ACC112 (cell line): ENCODE data around the gene ADAMTSL4.

Experiments used
- H2AFZ ChIP-seq: fragments of 200-600 bp; sonication (generic); one replicate; pipeline ENCODE4 v1.6.0; 2017; ENCODE audit warnings: antibody characterized with exemption, low read length; ENCODE audit not compliant: unreplicated experiment
- H3K27ac ChIP-seq: fragments of 200-600 bp; sonication (generic); 2 replicates; pipeline ENCODE4 v1.5.1; 2014; ENCODE audit warnings: low read depth, mild to moderate bottlenecking, antibody characterized with exemption, low read length, moderate library complexity
- H3K27me3 ChIP-seq: fragments of 200-600 bp; sonication (generic); 2 replicates; pipeline ENCODE4 v1.6.1; 2014; ENCODE audit warnings: mild to moderate bottlenecking, antibody characterized with exemption, low read length, moderate library complexity, mixed read lengths; ENCODE audit not compliant: insufficient read depth
- H3K36me3 ChIP-seq: fragments of 200-600 bp; sonication (generic); 2 replicates; pipeline ENCODE4 v1.6.1; 2016; ENCODE audit warnings: mild to moderate bottlenecking, antibody characterized with exemption, low read length, moderate library complexity, mixed read lengths; ENCODE audit not compliant: insufficient read depth
- H3K4me1 ChIP-seq: fragments of 200-600 bp; sonication (generic); one replicate; pipeline ENCODE4 v1.6.1; 2016; ENCODE audit warnings: low read length, mixed read lengths; ENCODE audit not compliant: insufficient read depth, unreplicated experiment, control insufficient read depth
- H3K4me3 ChIP-seq: fragments of 200-600 bp; sonication (generic); 2 replicates; pipeline ENCODE4 v1.5.1; 2014; ENCODE audit warnings: mild to moderate bottlenecking, low read depth, low read length
- H3K79me2 ChIP-seq: fragments of 200-600 bp; sonication (generic); one replicate; pipeline ENCODE4 v1.6.0; 2016; ENCODE audit warnings: low read length; ENCODE audit not compliant: control insufficient read depth, unreplicated experiment, insufficient read depth

ADAMTSL4 gene

GRCh38 chr1:150550222-150551050, 1.2 kb downstream of the ADAMTSL4 start:
- peaks cover 33% of the 10 kb centered on the region for H3K4me1 ChIP-seq
- peak overlapping the region; percentile 63 for H3K27ac ChIP-seq
- no peak overlapping the region for H2AFZ ChIP-seq
- H3K27me3 ChIP-seq, result no peaks in the 10 kb centered on the region
- no peaks in the 10 kb centered on the region for H3K79me2 ChIP-seq
- no peaks in the 10 kb centered on the region for H3K36me3 ChIP-seq
- H3K4me3 ChIP-seq, result peak overlapping the region; percentile 79

GRCh38 chr1:150551051-150551783, 2.0 kb downstream of the ADAMTSL4 start:
- peaks cover 33% of the 10 kb centered on the region for H3K4me1 ChIP-seq
- no peak overlapping the region for H2AFZ ChIP-seq
- H3K79me2 ChIP-seq, result no peaks in the 10 kb centered on the region
- no peak overlapping the region for H3K4me3 ChIP-seq
- peak overlapping the region; percentile 63 for H3K27ac ChIP-seq
- peaks cover 3% of the 10 kb centered on the region; the same call in 1 of the 2 replicates for H3K36me3 ChIP-seq
- no peaks in the 10 kb centered on the region for H3K27me3 ChIP-seq

- Histone ChIP-seq H3K27me3 (no peaks in the 10 kb centered on the region), H3K79me2 (no peaks in the 10 kb centered on the region), H3K4me3 (no peak overlapping the region), H2AFZ (no peak overlapping the region), H3K36me3 (peaks cover 3% of the 10 kb centered on the region; the same call in 1 of the 2 replicates), H3K27ac (peak overlapping the region; percentile 63), H3K4me1 (peaks cover 33% of the 10 kb centered on the region)
These were observed 2.5 kb downstream of the ADAMTSL4 start for GRCh38 chr1:150551784-150552127.

GRCh38 chr1:150552128-150552910, 3.1 kb downstream of the ADAMTSL4 start:
- Histone ChIP-seq H3K4me3 (no peak overlapping the region), H2AFZ (no peak overlapping the region), H3K36me3 (peaks cover 3% of the 10 kb centered on the region; the same call in 1 of the 2 replicates), H3K27me3 (no peaks in the 10 kb centered on the region), H3K79me2 (no peaks in the 10 kb centered on the region), H3K27ac (peak overlapping the region; percentile 69), H3K4me1 (peaks cover 33% of the 10 kb centered on the region)

- no peaks in the 10 kb centered on the region for H3K79me2 ChIP-seq
- H3K27me3 ChIP-seq, result no peaks in the 10 kb centered on the region
- H3K4me3 ChIP-seq, result no peak overlapping the region
- H2AFZ ChIP-seq, result no peak overlapping the region
- H3K4me1 ChIP-seq, result peaks cover 33% of the 10 kb centered on the region
- H3K27ac ChIP-seq, result peak overlapping the region; percentile 69
- peaks cover 3% of the 10 kb centered on the region; the same call in 1 of the 2 replicates for H3K36me3 ChIP-seq
These were observed 3.7 kb downstream of the ADAMTSL4 start for GRCh38 chr1:150552911-150553289.

GRCh38 chr1:150553392-150554085, 4.3 kb downstream of the ADAMTSL4 start:
- H3K36me3 ChIP-seq, result peaks cover 3% of the 10 kb centered on the region; the same call in 1 of the 2 replicates
- no peaks in the 10 kb centered on the region for H3K27me3 ChIP-seq
- peaks cover 3% of the 10 kb centered on the region for H3K79me2 ChIP-seq
- no peak overlapping the region for H2AFZ ChIP-seq
- H3K27ac ChIP-seq, result peak overlapping the region; percentile 69
- H3K4me1 ChIP-seq, result peaks cover 33% of the 10 kb centered on the region
- H3K4me3 ChIP-seq, result no peak overlapping the region

- Histone ChIP-seq H3K79me2 (peaks cover 3% of the 10 kb centered on the region), H3K36me3 (peaks cover 3% of the 10 kb centered on the region; the same call in 1 of the 2 replicates), H3K27ac (no peak overlapping the region), H3K4me3 (no peak overlapping the region), H3K27me3 (no peaks in the 10 kb centered on the region), H2AFZ (no peak overlapping the region), H3K4me1 (peaks cover 33% of the 10 kb centered on the region)
These were observed 4.9 kb downstream of the ADAMTSL4 start for GRCh38 chr1:150554086-150554452.

- Histone ChIP-seq H3K79me2 (peaks cover 13% of the 10 kb centered on the region), H3K27me3 (no peaks in the 10 kb centered on the region), H3K27ac (no peak overlapping the region), H3K4me3 (no peak overlapping the region), H3K36me3 (peaks cover 3% of the 10 kb centered on the region; the same call in 1 of the 2 replicates), H2AFZ (no peak overlapping the region), H3K4me1 (peaks cover 40% of the 10 kb centered on the region)
These were observed 6.2 kb downstream of the ADAMTSL4 start for GRCh38 chr1:150555198-150555970.

GRCh38 chr1:150555971-150556865, 7.0 kb downstream of the ADAMTSL4 start:
- peaks cover 14% of the 10 kb centered on the region for H3K79me2 ChIP-seq
- H3K4me1 ChIP-seq, result peaks cover 38% of the 10 kb centered on the region
- H3K27me3 ChIP-seq, result no peaks in the 10 kb centered on the region
- no peak overlapping the region for H2AFZ ChIP-seq
- H3K4me3 ChIP-seq, result no peak overlapping the region
- no peak overlapping the region for H3K27ac ChIP-seq
- peaks cover 3% of the 10 kb centered on the region; the same call in 1 of the 2 replicates for H3K36me3 ChIP-seq
